GM13977 (cell line): ENCODE results near the gene ADCYAP1.

ENCODE experiments used
- DNase-seq: peaks from one replicate; pipeline ENCODE4 v3.0.0; 2012; ENCODE audit warnings: low spot score
- in situ Hi-C: fragments of 300-500 bp; cut with MboI; formaldehyde crosslinking; loops from one replicate; pipeline ENCODE4 v1.12.0; 2022; ENCODE audit warnings: low sequenced_read_pairs, low pct_unique_long_range_greater_than_20kb, mixed read lengths, inconsistent platforms; ENCODE audit not compliant: unreplicated experiment
- TF ChIP-seq, protein P1 (sequence below): IDR thresholded peaks from 2 replicates; pipeline ENCODE4 v1.5.1; 2012; ENCODE audit warnings: mild to moderate bottlenecking, control low read depth; ENCODE audit not compliant: insufficient read depth; ENCODE audit errors: extremely low read depth, missing control alignments

Gene ADCYAP1

GRCh38 chr18:923144-923866 lies 18.6 kb downstream of the ADCYAP1 start:
- TF ChIP-seq, protein P1, sequence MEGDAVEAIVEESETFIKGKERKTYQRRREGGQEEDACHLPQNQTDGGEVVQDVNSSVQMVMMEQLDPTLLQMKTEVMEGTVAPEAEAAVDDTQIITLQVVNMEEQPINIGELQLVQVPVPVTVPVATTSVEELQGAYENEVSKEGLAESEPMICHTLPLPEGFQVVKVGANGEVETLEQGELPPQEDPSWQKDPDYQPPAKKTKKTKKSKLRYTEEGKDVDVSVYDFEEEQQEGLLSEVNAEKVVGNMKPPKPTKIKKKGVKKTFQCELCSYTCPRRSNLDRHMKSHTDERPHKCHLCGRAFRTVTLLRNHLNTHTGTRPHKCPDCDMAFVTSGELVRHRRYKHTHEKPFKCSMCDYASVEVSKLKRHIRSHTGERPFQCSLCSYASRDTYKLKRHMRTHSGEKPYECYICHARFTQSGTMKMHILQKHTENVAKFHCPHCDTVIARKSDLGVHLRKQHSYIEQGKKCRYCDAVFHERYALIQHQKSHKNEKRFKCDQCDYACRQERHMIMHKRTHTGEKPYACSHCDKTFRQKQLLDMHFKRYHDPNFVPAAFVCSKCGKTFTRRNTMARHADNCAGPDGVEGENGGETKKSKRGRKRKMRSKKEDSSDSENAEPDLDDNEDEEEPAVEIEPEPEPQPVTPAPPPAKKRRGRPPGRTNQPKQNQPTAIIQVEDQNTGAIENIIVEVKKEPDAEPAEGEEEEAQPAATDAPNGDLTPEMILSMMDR: no peak
- no peak for DNase-seq
- in situ Hi-C loops: no loop called here

DNA sequence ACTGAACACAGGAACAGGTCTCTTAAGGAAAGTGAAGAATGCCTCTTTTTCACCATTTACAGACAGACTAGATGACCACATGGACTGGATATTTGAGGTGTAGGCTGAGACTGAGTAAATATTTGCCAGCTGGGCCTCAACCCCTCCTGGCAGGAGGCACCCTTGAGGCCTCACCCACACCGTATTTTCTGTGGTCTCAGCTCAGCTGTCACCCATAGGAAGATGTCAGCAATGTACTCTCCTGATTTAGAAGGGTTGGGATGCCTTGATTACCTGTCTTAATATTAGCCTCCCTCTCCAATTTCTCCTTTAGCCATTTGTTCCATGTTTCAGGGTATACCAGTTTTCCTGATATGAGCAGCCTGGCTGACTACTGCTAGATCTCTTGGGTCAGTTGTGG lies 20.3 kb downstream of the ADCYAP1 start:
- in situ Hi-C loops: no loop called here
- TF ChIP-seq, protein P1: no peak
- DNase-seq: no peak

GRCh38 chr18:926946-927345 lies 22.3 kb downstream of the ADCYAP1 start:
- in situ Hi-C loops: no loop called here
- TF ChIP-seq, protein P1: no peak
- no peak for DNase-seq

- in situ Hi-C loops: no loop called here
- TF ChIP-seq, protein P1: no peak
- no peak for DNase-seq
Measured at GRCh38 chr18:933082-933481, 28.4 kb downstream of the ADCYAP1 start.

DNA sequence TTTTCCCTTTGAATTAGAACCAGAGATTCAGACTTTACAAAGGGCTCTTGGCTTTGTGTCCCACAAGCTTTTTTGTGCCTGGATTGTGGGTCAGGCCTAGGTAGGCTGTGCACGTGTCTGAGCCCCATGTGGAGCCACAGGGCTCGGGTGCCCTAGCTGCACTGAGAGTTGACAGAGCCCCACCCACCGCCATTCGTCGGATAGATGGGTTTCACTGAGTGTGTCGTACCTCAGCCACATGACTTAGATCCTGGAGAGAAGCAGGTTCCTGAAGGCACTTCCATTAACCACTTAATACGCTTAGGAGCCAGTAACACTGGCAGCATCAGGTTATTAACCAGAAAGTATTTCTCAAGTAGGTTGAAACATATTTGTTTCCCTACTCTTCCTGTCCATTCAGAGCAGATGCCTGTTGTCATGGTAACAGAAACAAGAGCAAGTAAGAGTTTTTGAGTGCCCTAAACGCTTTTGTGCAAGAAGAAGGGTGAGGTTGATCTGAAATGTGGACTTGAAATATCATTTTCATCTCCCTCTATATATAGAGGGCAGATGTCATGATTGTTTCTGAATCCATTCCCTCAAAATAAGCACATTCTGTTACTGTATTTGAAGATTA lies 30.0 kb downstream of the ADCYAP1 start:
- in situ Hi-C loops: no loop called here
- TF ChIP-seq, protein P1: no peak
- DNase-seq: no peak

DNA sequence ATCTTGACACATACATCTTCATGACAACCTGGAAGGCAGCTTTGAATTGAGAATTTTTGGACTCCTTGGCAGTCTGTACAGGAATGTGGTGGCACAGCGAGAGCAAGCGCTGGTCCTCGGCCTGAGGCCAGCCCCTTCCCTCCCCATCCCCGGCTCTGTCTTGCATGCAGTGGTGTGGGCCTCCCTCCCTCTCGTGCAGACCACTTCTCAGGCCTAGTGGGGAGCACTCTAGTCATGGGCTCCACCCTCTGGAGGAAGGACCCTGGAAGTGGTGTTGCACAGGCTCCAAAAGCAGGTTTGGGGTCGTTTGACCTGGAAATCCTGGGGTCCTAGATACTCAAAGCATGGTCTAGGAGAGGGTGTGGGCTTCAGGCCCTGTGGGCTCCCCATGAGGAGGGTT lies 32.3 kb downstream of the ADCYAP1 start:
- TF ChIP-seq, protein P1: no peak
- DNase-seq: no peak
- in situ Hi-C loops: no loop called here
